Transverse colon (tissue), 4 donors: ENCODE results near the gene PTPRN. TPM values are rescaled to one million over a fixed set of nuclear protein-coding genes. Genes with fewer than 3 reads are reported as not detected.

Experiments
- DNase-seq: peaks from one replicate; pipeline ENCODE4 v3.0.0-alpha.2; 2019
- H3K27ac ChIP-seq, 4 donors: fragments of 200-600 bp; sonication (generic); 2 replicates each; pipeline ENCODE4 v1.5.1; 2016 to 2018; ENCODE audit warnings: inconsistent platforms in 4 of 4
- H3K27me3 ChIP-seq: fragments of 200-600 bp; sonication (generic); 2 replicates; pipeline ENCODE4 v1.5.1; 2017; ENCODE audit warnings: inconsistent platforms
- H3K36me3 ChIP-seq, 4 donors: fragments of 200-600 bp; sonication (generic); 2 replicates each; pipeline ENCODE4 v1.5.1; 2017 to 2019; ENCODE audit warnings: inconsistent platforms in 4 of 4
- H3K4me1 ChIP-seq, 4 donors: fragments of 200-600 bp; sonication (generic); 2 replicates each; pipeline ENCODE4 v1.5.1; 2017 to 2020; ENCODE audit warnings: inconsistent platforms in 4 of 4
- H3K4me3 ChIP-seq, 4 donors: fragments of 200-600 bp; sonication (generic); 1 replicate in 1 of 4; 2 replicates in 3 of 4; pipeline versions ENCODE4 v1.5.1 to v1.6.1; 2017 to 2019; ENCODE audit warnings: inconsistent platforms in 4 of 4
- H3K9me3 ChIP-seq, 2 donors: fragments of 200-600 bp; sonication (generic); 2 replicates each; pipeline ENCODE4 v1.5.1; 2017 to 2019; ENCODE audit warnings: inconsistent platforms in 2 of 2
- CTCF ChIP-seq, 5 experiments: fragments of 200-600 bp in 3 of 5; fragments of 450-650 bp in 2 of 5; sonication (generic) in 3 of 5; IDR thresholded peaks; 1 replicate in 2 of 5; 2 replicates in 3 of 5; pipeline ENCODE4 v1.5.1; 2016 to 2017; ENCODE audit warnings: antibody characterized with exemption in 5 of 5, inconsistent platforms in 3 of 5, mild to moderate bottlenecking in 2 of 5, moderate library complexity in 1 of 5
- EP300 ChIP-seq: sonication (generic); formaldehyde crosslinking; IDR thresholded peaks from one replicate; pipeline ENCODE4 v1.6.1; 2017; ENCODE audit warnings: antibody characterized with exemption, low read depth
- POLR2A ChIP-seq: fragments of 450-650 bp; IDR thresholded peaks from one replicate; pipeline ENCODE4 v1.6.1; 2016; ENCODE audit warnings: antibody characterized with exemption, mild to moderate bottlenecking, moderate library complexity
- POLR2AphosphoS5 ChIP-seq, 3 donors: sonication (generic); formaldehyde crosslinking; IDR thresholded peaks; one replicate each; pipeline ENCODE4 v1.6.1; 2016; ENCODE audit warnings: antibody characterized with exemption in 3 of 3
- WGBS, 2 donors: methylation state at CpG; one replicate each; pipeline ENCODE4 v1.1.5; 2018; ENCODE audit warnings: low coverage in 1 of 2; 5-methylcytosine and 5-hydroxymethylcytosine counted together
- in situ Hi-C, 4 donors: fragments of 200-750 bp; cut with MboI; loops; one replicate each; pipeline versions ENCODE4 v1.15.0 to v1.15.1; 2017; ENCODE audit warnings: low sequenced_read_pairs in 3 of 4, low pct_ligation_motif_present in 1 of 4, low pct_unique_long_range_greater_than_20kb in 1 of 4
- intact Hi-C: fragments of 100-400 bp; cut with DNase I; formaldehyde crosslinking; loops from one replicate; pipeline ENCODE4 v1.15.1; 2023; ENCODE audit warnings: low total_unique reads
- total RNA-seq, 4 donors: library from RNA; depleted of rRNA; stranded (reverse); fragments of >200 nt; gene quantifications; one replicate each; pipeline ENCODE4 v1.1.0, GENCODE V29; 2016

Gene PTPRN
- total RNA-seq, 4 donors from 2014 or later: 0.60 to 2.6 (median 2.1) TPM

GRCh38 chr2:219299372-219299760, 9.8 kb downstream of the PTPRN start:
- intact Hi-C loops: loop anchor here (10.0 kb wide), 1 partner anchor 75 kb away; the partner anchor contains the start of genes ANKZF1 and ATG9A
- Histone ChIP-seq H3K36me3 (no peaks in the 10 kb centered on the region), H3K4me3 (no peak overlapping the region), H3K27ac (no peak overlapping the region), H3K27me3 (peaks cover 43% of the 10 kb centered on the region), H3K9me3 (no peaks in the 10 kb centered on the region), H3K4me1 (peaks cover 3 to 14% (median 9%) of the 10 kb centered on the region in 4 donors)
- TF ChIP-seq EP300 (no peak), CTCF (IDR thresholded peaks at IDR 0.05) (no peak), POLR2A (no peak), POLR2AphosphoS5 (IDR thresholded peaks at IDR 0.05) (no peak)
- in situ Hi-C loops: loop anchor here (10.0 to 25.0 kb wide), 3 partner anchors 125 to 245 kb away; partner anchors contain the start of genes SLC23A3 (in 3 of the 4), CNPPD1 (in 2 of the 4), RETREG2 (in 2 of the 4) and NHEJ1 (in 1 of the 4)
- no peak for DNase-seq
- WGBS, 2 donors: 75% methylated on average over 6 of the region's 6 CpGs; no CpG with 5 or more reads in 1 of the 2 donors

- no peak overlapping the region for H3K4me3 ChIP-seq
- DNase-seq: peak; percentile 93
- no peaks in the 10 kb centered on the region for H3K36me3 ChIP-seq
- 29% methylated on average over 12 of the region's 15 CpGs; no CpG with 5 or more reads in 1 of the 2 donors for WGBS, 2 donors
- peak; percentile 96 to 100 (median 100) for TF ChIP-seq CTCF (IDR thresholded peaks at IDR 0.05)
- no peak for TF ChIP-seq POLR2A
- in situ Hi-C loops (loop anchor here (10.0 to 25.0 kb wide), 3 partner anchors 124 to 244 kb away; partner anchors contain the start of genes SLC23A3 (in 3 of the 4), CNPPD1 (in 2 of the 4), RETREG2 (in 2 of the 4) and NHEJ1 (in 1 of the 4)), intact Hi-C loops (loop anchor here (10.0 kb wide), 1 partner anchor 74 kb away; the partner anchor contains the start of genes ANKZF1 and ATG9A)
- no peak overlapping the region for H3K27ac ChIP-seq
- H3K27me3 ChIP-seq: peaks cover 43% of the 10 kb centered on the region
- no peaks in the 10 kb centered on the region for H3K9me3 ChIP-seq
- peaks cover 3 to 19% (median 12%) of the 10 kb centered on the region in 4 donors for H3K4me1 ChIP-seq
Measured at GRCh38 chr2:219298759-219299371, 10.3 kb downstream of the PTPRN start.

- no peak for DNase-seq
- TF ChIP-seq CTCF (IDR thresholded peaks at IDR 0.05) (no peak), EP300 (no peak), POLR2AphosphoS5 (IDR thresholded peaks at IDR 0.05) (no peak)
- Histone ChIP-seq H3K27ac (no peak overlapping the region), H3K4me1 (peaks cover 3 to 20% (median 12%) of the 10 kb centered on the region in 4 donors), H3K9me3 (no peaks in the 10 kb centered on the region), H3K36me3 (no peaks in the 10 kb centered on the region), H3K27me3 (peaks cover 36% of the 10 kb centered on the region), H3K4me3 (no peak overlapping the region)
- in situ Hi-C loops: loop anchor here (10.0 to 25.0 kb wide), 3 partner anchors 123 to 243 kb away; partner anchors contain the start of genes SLC23A3 (in 3 of the 4), CNPPD1 (in 2 of the 4), RETREG2 (in 2 of the 4) and NHEJ1 (in 1 of the 4)
- intact Hi-C loops: loop anchor here (10.0 kb wide), 1 partner anchor 73 kb away; the partner anchor contains the start of genes ANKZF1 and ATG9A
- WGBS, 2 donors: 59 to 81% methylated on average over 4 to 14 of the region's 14 CpGs
Measured at GRCh38 chr2:219297766-219298456, 11.3 kb downstream of the PTPRN start.
